ENCODE results near the gene SPOUT1. TPM values are rescaled to one million over a fixed set of nuclear protein-coding genes. Genes with fewer than 3 reads are reported as not detected.
"Not testable (repeated sequence)": the region's sequence is repeated elsewhere in the genome, so short reads cannot be mapped to it uniquely, and the experiment has no call there.

The SPOUT1 gene
- total and polyA plus RNA-seq, 10 of the 15 experiments (the other 5 are each of a cell fraction or from before 2014, with no cell fraction given): 5.7 to 95.0 (median 40.6) TPM

GRCh38 chr9:128851779-128852600 lies 22.4 kb upstream of the SPOUT1 start:
- FAIRE-seq; intact Hi-C loops (cut with micrococcal nuclease; ENCODE audit: unreplicated experiment); H4K20me1 ChIP-seq (ENCODE audit: control insufficient read depth, insufficient read depth); H3K9me3 ChIP-seq (replicated peaks; ENCODE audit: control insufficient read depth, insufficient read depth, low read length); DNase-seq (ENCODE audit: low read depth, low spot score); H3K79me2 ChIP-seq (ENCODE audit: control insufficient read depth, insufficient read depth, low read length); H3K4me1 ChIP-seq (ENCODE audit: control insufficient read depth, insufficient read depth, low read length); SMC1A ChIA-PET (ENCODE audit: uncharacterized antibody, unreplicated experiment); H3K9ac ChIP-seq (ENCODE audit: control insufficient read depth, insufficient read depth, low read length); H3K4me2 ChIP-seq (ENCODE audit: control insufficient read depth, insufficient read depth); H3K27me3 ChIP-seq (replicated peaks in 1 of 2; ENCODE audit: control insufficient read depth in 2 of 2, insufficient read depth in 2 of 2, low read length in 1 of 2); H2AFZ ChIP-seq (ENCODE audit: control insufficient read depth, low read depth, low read length); in situ Hi-C loops (cut with MboI); H3K27ac ChIP-seq (ENCODE audit: control insufficient read depth, insufficient read depth); ATAC-seq; POLR2A ChIA-PET; RAD21 ChIA-PET (ENCODE audit: unreplicated experiment); BruUV-seq (replicated peaks); H3K36me3 ChIP-seq (ENCODE audit: control insufficient read depth in 2 of 2, insufficient read depth in 2 of 2, low read length in 1 of 2); H3K4me3 ChIP-seq: not testable (repeated sequence)
- CTCF ChIA-PET: interaction anchor here (0.8 to 1.7 kb wide), 4 partner anchors 24 to 77 kb away, joined by 3 to 5 read pairs (median 4); partner anchors contain the start of genes KYAT1 and LRRC8A
- TF ChIP-seq RAD21 (IDR thresholded peaks at IDR 0.05; ENCODE audit: insufficient read depth, low read depth, low read length) (0 out of 2 replicates have a peak, but pooled peaks have one; percentile 13), CTCF (IDR thresholded peaks at IDR 0.05 in 2 of 3, conservative IDR thresholded peaks at IDR 0.05 in 1 of 3; ENCODE audit: control insufficient read depth in 2 of 3, extremely low read depth in 1 of 3, insufficient read depth in 1 of 3, low read depth in 3 of 3, low read length in 3 of 3) (peak; percentile 16 to 39 (median 28); a peak in 4 of 6 replicates)
- WGBS (ENCODE audit: insufficient coverage, insufficient replicate concordance, low lambda C conversion rate, missing lambda C conversion rate): 71% methylated on average over 10 of the region's 10 CpGs

GRCh38 chr9:128851024-128851423 lies 21.4 kb upstream of the SPOUT1 start:
- H3K4me3 ChIP-seq; H3K27ac ChIP-seq (ENCODE audit: control insufficient read depth, insufficient read depth); H4K20me1 ChIP-seq (ENCODE audit: control insufficient read depth, insufficient read depth); H3K4me1 ChIP-seq (ENCODE audit: control insufficient read depth, insufficient read depth, low read length); POLR2A ChIA-PET; CTCF ChIA-PET; H3K36me3 ChIP-seq (ENCODE audit: control insufficient read depth in 2 of 2, insufficient read depth in 2 of 2, low read length in 1 of 2); BruUV-seq (replicated peaks); H3K27me3 ChIP-seq (replicated peaks in 1 of 2; ENCODE audit: control insufficient read depth in 2 of 2, insufficient read depth in 2 of 2, low read length in 1 of 2); SMC1A ChIA-PET (ENCODE audit: uncharacterized antibody, unreplicated experiment); FAIRE-seq; H3K4me2 ChIP-seq (ENCODE audit: control insufficient read depth, insufficient read depth); DNase-seq (ENCODE audit: low read depth, low spot score); H3K79me2 ChIP-seq (ENCODE audit: control insufficient read depth, insufficient read depth, low read length); H2AFZ ChIP-seq (ENCODE audit: control insufficient read depth, low read depth, low read length); RAD21 ChIA-PET (ENCODE audit: unreplicated experiment); H3K9ac ChIP-seq (ENCODE audit: control insufficient read depth, insufficient read depth, low read length); ATAC-seq; in situ Hi-C loops (cut with MboI); H3K9me3 ChIP-seq (replicated peaks; ENCODE audit: control insufficient read depth, insufficient read depth, low read length); intact Hi-C loops (cut with micrococcal nuclease; ENCODE audit: unreplicated experiment): not testable (repeated sequence)
- 87% methylated on average over 10 of the region's 10 CpGs for WGBS (ENCODE audit: insufficient coverage, insufficient replicate concordance, low lambda C conversion rate, missing lambda C conversion rate)

Data from GM12878 (cell line).